ENCODE measurements around the gene DPP10.

GRCh38 chr2:114685102-114685501, 242.7 kb downstream of the DPP10 start:
- TF ChIP-seq CTCF (conservative IDR thresholded peaks at IDR 0.05; ENCODE audit: low read length): no peak
- TF ChIP-seq EZH2phosphoT487 (IDR thresholded peaks at IDR 0.05; ENCODE audit: borderline replicate concordance): no peak
